ENCODE data around the gene CD4. TPM values are rescaled to one million over a fixed set of nuclear protein-coding genes. Genes with fewer than 3 reads are reported as not detected.

Gene CD4
- total and polyA plus RNA-seq, 10 of the 15 experiments (the other 5 are each of a cell fraction or from before 2014, with no cell fraction given), result 0.24 to 1.6 (median 0.69) TPM

DNA sequence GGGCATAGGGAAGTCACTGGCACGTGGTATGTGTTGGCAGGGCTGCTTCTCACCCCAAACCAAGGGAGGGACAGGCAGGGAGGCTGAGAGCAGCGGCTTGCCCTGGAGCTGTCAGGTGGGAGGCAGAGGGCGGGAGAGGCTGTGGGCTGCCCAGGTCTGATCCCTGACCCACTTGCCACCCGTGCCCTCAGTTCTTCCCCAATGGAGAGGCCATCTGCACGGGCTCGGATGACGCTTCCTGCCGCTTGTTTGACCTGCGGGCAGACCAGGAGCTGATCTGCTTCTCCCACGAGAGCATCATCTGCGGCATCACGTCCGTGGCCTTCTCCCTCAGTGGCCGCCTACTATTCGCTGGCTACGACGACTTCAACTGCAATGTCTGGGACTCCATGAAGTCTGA, 56.1 kb downstream of the CD4 start:
- in situ Hi-C loops (cut with MboI) (no loop called here), intact Hi-C loops (cut with micrococcal nuclease; ENCODE audit: unreplicated experiment) (no loop called here)
- Histone ChIP-seq H3K9ac (ENCODE audit: control insufficient read depth, insufficient read depth, low read length) (no peak overlapping the region), H3K36me3 (ENCODE audit: control insufficient read depth in 2 of 2, insufficient read depth in 2 of 2, low read length in 1 of 2) (peaks cover 0 to 11% of the 10 kb centered on the region in 2 experiments; a peak in 3 of 4 replicates), H3K4me3 (no peak overlapping the region), H4K20me1 (ENCODE audit: control insufficient read depth, insufficient read depth) (no peaks in the 10 kb centered on the region), H3K4me2 (ENCODE audit: control insufficient read depth, insufficient read depth) (no peak overlapping the region), H2AFZ (ENCODE audit: control insufficient read depth, low read depth, low read length) (no peak overlapping the region), H3K27ac (ENCODE audit: control insufficient read depth, insufficient read depth) (no peak overlapping the region), H3K27me3 (replicated peaks in 1 of 2; ENCODE audit: control insufficient read depth in 2 of 2, insufficient read depth in 2 of 2, low read length in 1 of 2) (no peaks in the 10 kb centered on the region), H3K4me1 (ENCODE audit: control insufficient read depth, insufficient read depth, low read length) (peaks cover 19% of the 10 kb centered on the region), H3K79me2 (ENCODE audit: control insufficient read depth, insufficient read depth, low read length) (peaks cover 16% of the 10 kb centered on the region), H3K9me3 (replicated peaks; ENCODE audit: control insufficient read depth, insufficient read depth, low read length) (no peaks in the 10 kb centered on the region)
- CTCF ChIA-PET, result interaction anchor here (1.4 to 3.0 kb wide), 2 partner anchors 10 to 25 kb away, joined by 4 to 16 read pairs; no protein-coding TSS in a partner anchor
- TF ChIP-seq RB1 (IDR thresholded peaks at IDR 0.05; ENCODE audit: borderline replicate concordance) (no peak), POLR2A (IDR thresholded peaks at IDR 0.05; ENCODE audit: low read depth, low read length) (peak; percentile 40; the same call in 1 of the 2 replicates), BMI1 (IDR thresholded peaks at IDR 0.05; ENCODE audit: borderline replicate concordance) (no peak)
- no peak for ATAC-seq
- FAIRE-seq, result no peak
- DNase-seq (ENCODE audit: low read depth, low spot score), result no peak
- SMC1A ChIA-PET (ENCODE audit: uncharacterized antibody, unreplicated experiment), result interaction anchor here (0.6 kb wide), 1 partner anchor 188 kb away, joined by 3 read pairs; no protein-coding TSS in a partner anchor
- POLR2A ChIA-PET, result interaction anchor here (0.6 kb wide), 1 partner anchor 11 kb away, joined by 3 read pairs; no protein-coding TSS in a partner anchor
- RAD21 ChIA-PET (ENCODE audit: unreplicated experiment), result interaction anchor here (1.0 kb wide), 1 partner anchor 46 kb away, joined by 3 read pairs; no protein-coding TSS in a partner anchor
- no TSS peak for BruUV-seq (replicated peaks)
- WGBS (ENCODE audit: insufficient coverage, insufficient replicate concordance, low lambda C conversion rate, missing lambda C conversion rate), result 94% methylated on average over 17 of the region's 17 CpGs

DNA sequence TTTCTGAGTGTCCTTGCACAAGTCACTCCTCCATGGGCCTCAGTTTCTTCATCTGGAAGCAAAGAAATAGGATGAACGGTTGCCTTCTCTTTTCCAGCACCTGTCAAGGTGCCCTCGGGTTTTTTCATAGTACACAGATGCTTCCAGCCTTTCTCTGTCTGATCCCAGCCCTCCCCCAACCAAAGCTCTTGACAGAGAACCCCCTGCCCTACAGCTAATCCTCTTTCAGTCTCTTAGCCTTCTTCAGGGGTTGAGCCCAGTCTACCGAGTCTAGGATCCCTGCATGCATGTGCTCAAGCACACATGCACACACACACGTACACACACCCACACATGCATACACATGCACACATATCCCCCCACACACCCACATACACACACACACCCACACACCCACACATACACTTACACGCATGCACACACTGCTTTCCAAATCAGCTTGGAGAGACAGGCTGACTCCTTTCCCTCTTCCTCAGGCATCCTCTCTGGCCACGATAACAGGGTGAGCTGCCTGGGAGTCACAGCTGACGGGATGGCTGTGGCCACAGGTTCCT, 57.1 kb downstream of the CD4 start:
- Histone ChIP-seq H3K9ac (ENCODE audit: control insufficient read depth, insufficient read depth, low read length) (no peak overlapping the region), H3K4me3 (no peak overlapping the region), H2AFZ (ENCODE audit: control insufficient read depth, low read depth, low read length) (no peak overlapping the region), H4K20me1 (ENCODE audit: control insufficient read depth, insufficient read depth) (no peaks in the 10 kb centered on the region), H3K36me3 (ENCODE audit: control insufficient read depth in 2 of 2, insufficient read depth in 2 of 2, low read length in 1 of 2) (peaks cover 0 to 11% of the 10 kb centered on the region in 2 experiments; a peak in 3 of 4 replicates), H3K79me2 (ENCODE audit: control insufficient read depth, insufficient read depth, low read length) (peaks cover 23% of the 10 kb centered on the region), H3K4me1 (ENCODE audit: control insufficient read depth, insufficient read depth, low read length) (peaks cover 19% of the 10 kb centered on the region), H3K27ac (ENCODE audit: control insufficient read depth, insufficient read depth) (no peak overlapping the region), H3K4me2 (ENCODE audit: control insufficient read depth, insufficient read depth) (no peak overlapping the region), H3K27me3 (replicated peaks in 1 of 2; ENCODE audit: control insufficient read depth in 2 of 2, insufficient read depth in 2 of 2, low read length in 1 of 2) (no peaks in the 10 kb centered on the region), H3K9me3 (replicated peaks; ENCODE audit: control insufficient read depth, insufficient read depth, low read length) (no peaks in the 10 kb centered on the region)
- TF ChIP-seq POLR2AphosphoS2 (IDR thresholded peaks at IDR 0.05; ENCODE audit: low read depth, low read length) (no peak), SREBF1 (IDR thresholded peaks at IDR 0.05; ENCODE audit: low read length) (no peak), POLR2A (IDR thresholded peaks at IDR 0.05; ENCODE audit: low read depth, low read length) (peak; percentile 46; the same call in 1 of the 2 replicates)
- TF ChIP-seq, protein P1, sequence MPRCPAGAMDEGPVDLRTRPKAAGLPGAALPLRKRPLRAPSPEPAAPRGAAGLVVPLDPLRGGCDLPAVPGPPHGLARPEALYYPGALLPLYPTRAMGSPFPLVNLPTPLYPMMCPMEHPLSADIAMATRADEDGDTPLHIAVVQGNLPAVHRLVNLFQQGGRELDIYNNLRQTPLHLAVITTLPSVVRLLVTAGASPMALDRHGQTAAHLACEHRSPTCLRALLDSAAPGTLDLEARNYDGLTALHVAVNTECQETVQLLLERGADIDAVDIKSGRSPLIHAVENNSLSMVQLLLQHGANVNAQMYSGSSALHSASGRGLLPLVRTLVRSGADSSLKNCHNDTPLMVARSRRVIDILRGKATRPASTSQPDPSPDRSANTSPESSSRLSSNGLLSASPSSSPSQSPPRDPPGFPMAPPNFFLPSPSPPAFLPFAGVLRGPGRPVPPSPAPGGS (IDR thresholded peaks at IDR 0.05; ENCODE audit: borderline replicate concordance, insufficient read depth, low read depth, low read length, poor library complexity, severe bottlenecking), result no peak
- in situ Hi-C loops (cut with MboI), result no loop called here
- 86% methylated on average over 7 of the region's 7 CpGs for WGBS (ENCODE audit: insufficient coverage, insufficient replicate concordance, low lambda C conversion rate, missing lambda C conversion rate)
- BruUV-seq (replicated peaks), result no TSS peak
- RAD21 ChIA-PET (ENCODE audit: unreplicated experiment), result interaction anchor here (1.0 kb wide), 1 partner anchor 45 kb away, joined by 3 read pairs; no protein-coding TSS in a partner anchor
- SMC1A ChIA-PET (ENCODE audit: uncharacterized antibody, unreplicated experiment), result no interaction called here
- DNase-seq (ENCODE audit: low read depth, low spot score), result no peak
- FAIRE-seq, result no peak
- intact Hi-C loops (cut with micrococcal nuclease; ENCODE audit: unreplicated experiment), result no loop called here
- ATAC-seq, result no peak
- POLR2A ChIA-PET, result no interaction called here
- CTCF ChIA-PET, result interaction anchor here (1.1 to 9.9 kb wide), 2 partner anchors 10 to 23 kb away, joined by 4 to 173 read pairs; partner anchors contain the start of genes SPSB2 and TPI1

Data from GM12878 (cell line).